WTC11 (cell line): Measurements from ENCODE around the gene RPTOR.

Source experiments
- CBFB ChIP-seq: sonication (generic); formaldehyde crosslinking; IDR thresholded peaks from 2 replicates; pipeline ENCODE4 v1.8.1; 2022; ENCODE audit warnings: mild to moderate bottlenecking, low read depth, missing genetic modification reagents
- IRF2 ChIP-seq: sonication (generic); formaldehyde crosslinking; IDR thresholded peaks from 2 replicates; pipeline ENCODE4 v1.8.0; 2022; ENCODE audit warnings: low read depth, missing genetic modification reagents, borderline replicate concordance
- NFE2L1 ChIP-seq: sonication (generic); formaldehyde crosslinking; IDR thresholded peaks from 2 replicates; pipeline ENCODE4 v1.8.1; 2023; ENCODE audit warnings: missing genetic modification reagents
- TEAD4 ChIP-seq: sonication (generic); formaldehyde crosslinking; IDR thresholded peaks from 2 replicates; pipeline ENCODE4 v1.8.0; 2022; ENCODE audit warnings: mild to moderate bottlenecking, missing genetic modification reagents
- TP53 ChIP-seq: sonication (generic); formaldehyde crosslinking; IDR thresholded peaks from 2 replicates; pipeline ENCODE4 v1.8.1; 2023; ENCODE audit warnings: mild to moderate bottlenecking, missing genetic modification reagents
- ZNF121 ChIP-seq: sonication (generic); formaldehyde crosslinking; IDR thresholded peaks from 2 replicates; pipeline ENCODE4 v1.8.0; 2023; ENCODE audit warnings: missing genetic modification reagents
- TF ChIP-seq, protein P1 (sequence below): sonication (generic); formaldehyde crosslinking; IDR thresholded peaks from 2 replicates; pipeline ENCODE4 v1.8.0; 2022; ENCODE audit warnings: mild to moderate bottlenecking, missing genetic modification reagents

- TF ChIP-seq, protein P1, sequence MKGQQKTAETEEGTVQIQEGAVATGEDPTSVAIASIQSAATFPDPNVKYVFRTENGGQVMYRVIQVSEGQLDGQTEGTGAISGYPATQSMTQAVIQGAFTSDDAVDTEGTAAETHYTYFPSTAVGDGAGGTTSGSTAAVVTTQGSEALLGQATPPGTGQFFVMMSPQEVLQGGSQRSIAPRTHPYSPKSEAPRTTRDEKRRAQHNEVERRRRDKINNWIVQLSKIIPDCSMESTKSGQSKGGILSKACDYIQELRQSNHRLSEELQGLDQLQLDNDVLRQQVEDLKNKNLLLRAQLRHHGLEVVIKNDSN (CRISPR knock-in tag), result no peak
- no peak for TF ChIP-seq CBFB (CRISPR knock-in tag)
- no peak for TF ChIP-seq ZNF121 (CRISPR knock-in tag)
- TF ChIP-seq TP53, result no peak
- no peak for TF ChIP-seq TEAD4 (CRISPR knock-in tag)
- TF ChIP-seq IRF2 (CRISPR knock-in tag), result no peak
- TF ChIP-seq NFE2L1 (CRISPR knock-in tag), result no peak
These were observed 432.5 kb downstream of the RPTOR start for GRCh38 chr17:80977172-80977571.
